Duodenal mucosa (tissue), 2 donors: ENCODE data around the gene TFPI.

Source experiments
- H3K27ac ChIP-seq: one replicate; pipeline ENCODE4 v1.7.0; 2013; ENCODE audit warnings: low read depth, low read length
- H3K27me3 ChIP-seq, 2 donors: one replicate each; pipeline ENCODE4 v1.7.0; 2013; ENCODE audit warnings: low read length in 2 of 2, control low read depth in 1 of 2; ENCODE audit not compliant: insufficient read depth in 2 of 2, control insufficient read depth in 1 of 2
- H3K36me3 ChIP-seq, 2 donors: one replicate each; pipeline ENCODE4 v1.7.0; 2013; ENCODE audit warnings: low read length in 2 of 2, control low read depth in 1 of 2; ENCODE audit not compliant: insufficient read depth in 2 of 2, control insufficient read depth in 1 of 2
- H3K4me1 ChIP-seq, 2 donors: one replicate each; pipeline ENCODE4 v1.7.0; 2013; ENCODE audit warnings: low read length in 2 of 2, control low read depth in 1 of 2; ENCODE audit not compliant: insufficient read depth in 2 of 2, control insufficient read depth in 1 of 2
- H3K4me3 ChIP-seq, 2 donors: one replicate each; pipeline ENCODE4 v1.7.0; 2013; ENCODE audit warnings: low read length in 2 of 2, low read depth in 1 of 2
- H3K9ac ChIP-seq, 2 donors: one replicate each; pipeline ENCODE4 v1.7.0; 2013; ENCODE audit warnings: low read length in 2 of 2, low read depth in 1 of 2
- H3K9me3 ChIP-seq, 2 donors: one replicate each; pipeline ENCODE4 v1.7.0; 2013; ENCODE audit warnings: low read length in 2 of 2, control low read depth in 1 of 2; ENCODE audit not compliant: control insufficient read depth in 1 of 2

Gene TFPI

GRCh38 chr2:187554011-187554703, at the start of gene TFPI:
TFPI (minus strand) TSS chr2:187554435; CDS start chr2:187503768, 50,667 bp downstream.
- no peaks in the 10 kb centered on the region for H3K36me3 ChIP-seq
- H3K9me3 ChIP-seq = no peaks in the 10 kb centered on the region
- H3K4me1 ChIP-seq = peaks cover 4 to 15% of the 10 kb centered on the region in 2 donors
- no peaks in the 10 kb centered on the region for H3K27me3 ChIP-seq
- peak within 1 kb of the TSS; percentile 34 for H3K27ac ChIP-seq
- peak within 1 kb of the TSS; percentile 75 to 84 for H3K4me3 ChIP-seq
- H3K9ac ChIP-seq = peak within 1 kb of the TSS; percentile 40 to 80

- no peak overlapping the region for H3K4me3 ChIP-seq
- H3K27ac ChIP-seq = no peak overlapping the region
- H3K9me3 ChIP-seq = no peaks in the 10 kb centered on the region
- H3K4me1 ChIP-seq = no peaks in the 10 kb centered on the region
- H3K9ac ChIP-seq = no peak overlapping the region
- H3K27me3 ChIP-seq = no peaks in the 10 kb centered on the region
- no peaks in the 10 kb centered on the region for H3K36me3 ChIP-seq
Observed at GRCh38 chr2:187594801-187595200, 40.6 kb upstream of the TFPI start.

- Histone ChIP-seq H3K36me3 (no peaks in the 10 kb centered on the region), H3K4me3 (no peak overlapping the region), H3K9ac (no peak overlapping the region), H3K27me3 (no peaks in the 10 kb centered on the region), H3K27ac (no peak overlapping the region), H3K4me1 (no peaks in the 10 kb centered on the region), H3K9me3 (no peaks in the 10 kb centered on the region)
Observed at GRCh38 chr2:187593697-187594096, 39.5 kb upstream of the TFPI start.

GRCh38 chr2:187593098-187593497, 38.9 kb upstream of the TFPI start:
- Histone ChIP-seq H3K36me3 (no peaks in the 10 kb centered on the region), H3K27me3 (no peaks in the 10 kb centered on the region), H3K4me1 (no peaks in the 10 kb centered on the region), H3K27ac (no peak overlapping the region), H3K9ac (no peak overlapping the region), H3K4me3 (no peak overlapping the region), H3K9me3 (no peaks in the 10 kb centered on the region)

- Histone ChIP-seq H3K9ac (no peak overlapping the region), H3K9me3 (no peaks in the 10 kb centered on the region), H3K36me3 (no peaks in the 10 kb centered on the region), H3K4me1 (no peaks in the 10 kb centered on the region), H3K4me3 (no peak overlapping the region), H3K27me3 (no peaks in the 10 kb centered on the region), H3K27ac (no peak overlapping the region)
Observed at GRCh38 chr2:187590175-187590574, 35.9 kb upstream of the TFPI start.

- H3K27me3 ChIP-seq = no peaks in the 10 kb centered on the region
- H3K9me3 ChIP-seq = no peaks in the 10 kb centered on the region
- H3K36me3 ChIP-seq = no peaks in the 10 kb centered on the region
- H3K4me3 ChIP-seq = no peak overlapping the region
- H3K9ac ChIP-seq = no peak overlapping the region
- H3K27ac ChIP-seq = no peak overlapping the region
- peaks cover 0 to 3% of the 10 kb centered on the region in 2 donors for H3K4me1 ChIP-seq
Observed at GRCh38 chr2:187586011-187586641, 31.9 kb upstream of the TFPI start.

- Histone ChIP-seq H3K9ac (peak overlapping the region in 1 of 2 donors; percentile 39), H3K9me3 (no peaks in the 10 kb centered on the region), H3K27ac (no peak overlapping the region), H3K27me3 (no peaks in the 10 kb centered on the region), H3K36me3 (no peaks in the 10 kb centered on the region), H3K4me1 (peaks cover 11 to 16% of the 10 kb centered on the region in 2 donors), H3K4me3 (peak overlapping the region; percentile 30 to 55)
Observed at GRCh38 chr2:187581125-187581896, 27.1 kb upstream of the TFPI start.

GRCh38 chr2:187580462-187581124, 26.4 kb upstream of the TFPI start:
- peak overlapping the region; percentile 30 to 55 for H3K4me3 ChIP-seq
- H3K9me3 ChIP-seq = no peaks in the 10 kb centered on the region
- peaks cover 11 to 16% of the 10 kb centered on the region in 2 donors for H3K4me1 ChIP-seq
- H3K9ac ChIP-seq = peak overlapping the region in 1 of 2 donors; percentile 39
- no peaks in the 10 kb centered on the region for H3K36me3 ChIP-seq
- no peak overlapping the region for H3K27ac ChIP-seq
- H3K27me3 ChIP-seq = no peaks in the 10 kb centered on the region

GRCh38 chr2:187577310-187577709, 23.1 kb upstream of the TFPI start:
- no peaks in the 10 kb centered on the region for H3K9me3 ChIP-seq
- H3K4me3 ChIP-seq = no peak overlapping the region
- no peak overlapping the region for H3K9ac ChIP-seq
- no peak overlapping the region for H3K27ac ChIP-seq
- no peaks in the 10 kb centered on the region for H3K36me3 ChIP-seq
- H3K27me3 ChIP-seq = no peaks in the 10 kb centered on the region
- peaks cover 11 to 16% of the 10 kb centered on the region in 2 donors for H3K4me1 ChIP-seq
